LHCN-M2 (cell line): Measurements from ENCODE around the gene ZBTB16. TPM values are rescaled to one million over a fixed set of nuclear protein-coding genes. Genes with fewer than 3 reads are reported as not detected.

Source experiments
- DNase-seq: peaks from one replicate; pipeline ENCODE4 v3.0.0-alpha.2; 2012; ENCODE audit warnings: low read depth
- total RNA-seq: library from RNA; depleted of rRNA; stranded (reverse); fragments of >200 nt; gene quantifications from 2 replicates; pipeline ENCODE4 v1.2.3, GENCODE V29; 2014; rRNA removed

The ZBTB16 gene
- total RNA-seq, 1 experiment from 2014 or later: 4.3 TPM

GRCh38 chr11:114297806-114298709 is 238.5 kb downstream of the ZBTB16 start:
- DNase-seq: peak; percentile 68

GRCh38 chr11:114298710-114299109 is 239.2 kb downstream of the ZBTB16 start:
- DNase-seq: peak; percentile 68

Other genes with a start within 250 kb of the ZBTB16 start
- gene USP28, start 184.1 kb upstream of the ZBTB16 start, total RNA-seq: 27.0 and 29.2 TPM in 2 replicates
- gene HTR3B, start 154.9 kb upstream of the ZBTB16 start, total RNA-seq: not detected in 2 replicates
- gene HTR3A, start 84.6 kb upstream of the ZBTB16 start, total RNA-seq: not detected in 2 replicates
- gene NNMT, start 236.7 kb downstream of the ZBTB16 start, total RNA-seq: 759 and 1,139 TPM in 2 replicates